ENCODE measurements around the gene BEGAIN. TPM values are rescaled to one million over a fixed set of nuclear protein-coding genes. Genes with fewer than 3 reads are reported as not detected.

Gene BEGAIN
- total and polyA plus RNA-seq, 2 donors (not counting 1 experiment from before 2014, with no cell fraction given): under 0.01 to 0.17 TPM

DNA sequence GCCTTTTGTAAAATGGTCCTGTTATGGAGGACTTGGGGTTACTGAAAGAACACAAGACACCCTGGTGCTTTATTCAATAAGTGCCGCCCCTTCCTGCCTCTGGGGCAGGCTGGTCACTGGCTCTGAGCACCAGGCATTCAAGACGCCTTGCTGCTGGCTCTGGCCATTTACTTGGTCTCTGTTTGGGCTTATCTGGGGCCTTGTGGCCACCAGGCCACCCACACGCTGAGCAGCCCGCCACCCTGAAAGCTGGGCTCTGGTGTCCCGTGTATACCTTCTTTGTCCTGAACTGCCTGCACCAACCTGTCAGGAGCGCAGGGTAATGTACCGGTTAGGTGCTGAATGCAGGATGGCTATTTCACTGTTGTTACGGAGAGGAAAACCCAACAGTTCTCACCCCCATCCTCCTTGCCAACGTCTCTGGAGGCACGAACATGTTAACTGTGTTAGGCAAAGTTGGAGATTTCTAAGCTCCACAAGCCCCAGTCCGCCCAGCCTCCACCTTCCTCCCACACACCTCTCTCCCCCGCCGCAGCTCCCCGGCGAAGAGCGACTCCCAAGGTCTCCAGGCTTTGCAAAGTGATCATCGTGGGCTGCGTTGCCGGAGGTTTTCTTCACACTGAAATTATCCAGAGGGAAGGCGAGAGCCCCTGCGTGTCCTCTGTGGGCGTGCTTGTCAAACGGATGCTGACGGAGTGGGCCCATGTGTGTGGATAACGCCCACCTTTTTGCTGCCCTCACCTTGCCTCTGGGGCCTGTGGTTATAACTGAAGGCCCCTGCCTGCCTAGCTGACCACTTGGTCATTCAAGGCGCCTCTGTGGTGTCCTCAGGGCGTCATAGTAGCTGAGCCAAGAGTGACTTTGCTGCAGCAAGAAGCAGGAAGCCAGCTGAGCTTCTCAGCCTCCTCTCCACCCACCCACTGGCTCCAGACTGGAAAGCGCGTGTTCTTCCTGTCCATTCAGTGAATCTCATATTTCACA is 18.8 kb upstream of the BEGAIN start:
- no peak for TF ChIP-seq EZH2 (IDR thresholded peaks at IDR 0.05; ENCODE audit: low read length, missing control alignments)
- TF ChIP-seq, protein P1, sequence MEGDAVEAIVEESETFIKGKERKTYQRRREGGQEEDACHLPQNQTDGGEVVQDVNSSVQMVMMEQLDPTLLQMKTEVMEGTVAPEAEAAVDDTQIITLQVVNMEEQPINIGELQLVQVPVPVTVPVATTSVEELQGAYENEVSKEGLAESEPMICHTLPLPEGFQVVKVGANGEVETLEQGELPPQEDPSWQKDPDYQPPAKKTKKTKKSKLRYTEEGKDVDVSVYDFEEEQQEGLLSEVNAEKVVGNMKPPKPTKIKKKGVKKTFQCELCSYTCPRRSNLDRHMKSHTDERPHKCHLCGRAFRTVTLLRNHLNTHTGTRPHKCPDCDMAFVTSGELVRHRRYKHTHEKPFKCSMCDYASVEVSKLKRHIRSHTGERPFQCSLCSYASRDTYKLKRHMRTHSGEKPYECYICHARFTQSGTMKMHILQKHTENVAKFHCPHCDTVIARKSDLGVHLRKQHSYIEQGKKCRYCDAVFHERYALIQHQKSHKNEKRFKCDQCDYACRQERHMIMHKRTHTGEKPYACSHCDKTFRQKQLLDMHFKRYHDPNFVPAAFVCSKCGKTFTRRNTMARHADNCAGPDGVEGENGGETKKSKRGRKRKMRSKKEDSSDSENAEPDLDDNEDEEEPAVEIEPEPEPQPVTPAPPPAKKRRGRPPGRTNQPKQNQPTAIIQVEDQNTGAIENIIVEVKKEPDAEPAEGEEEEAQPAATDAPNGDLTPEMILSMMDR (conservative IDR thresholded peaks at IDR 0.05 in 1 of 2, IDR thresholded peaks at IDR 0.05 in 1 of 2; ENCODE audit: low read depth in 1 of 2, low read length in 2 of 2): no peak
- Histone ChIP-seq H3K4me2 (ENCODE audit: extremely low read depth, insufficient read depth, low read length) (no peak overlapping the region), H3K36me3 (ENCODE audit: control insufficient read depth, insufficient read depth, low read length) (no peaks in the 10 kb centered on the region), H3K9me3 (ENCODE audit: control insufficient read depth, insufficient read depth, low read depth, low read length) (no peaks in the 10 kb centered on the region), H2AFZ (ENCODE audit: low read length) (no peak overlapping the region), H3K27ac (ENCODE audit: insufficient read depth, low read length) (no peak overlapping the region), H3K4me1 (ENCODE audit: control insufficient read depth, extremely low read depth, insufficient read depth, low read length) (no peaks in the 10 kb centered on the region), H3K27me3 (ENCODE audit: control insufficient read depth, insufficient read depth, low read length) (no peaks in the 10 kb centered on the region), H4K20me1 (ENCODE audit: control insufficient read depth, extremely low read depth, insufficient read depth, low read length) (no peaks in the 10 kb centered on the region), H3K79me2 (ENCODE audit: control insufficient read depth, insufficient read depth, low read length) (no peaks in the 10 kb centered on the region), H3K9ac (ENCODE audit: insufficient read depth, low read length) (no peak overlapping the region), H3K4me3 (replicated peaks in 1 of 4; ENCODE audit: control extremely low read depth in 1 of 4, insufficient read depth in 1 of 4, low read depth in 3 of 4, low read length in 4 of 4) (no peak overlapping the region)
- DNase-seq (ENCODE audit: low read depth in 2 of 2): peak in 1 of 2 donors; percentile 37

DNA sequence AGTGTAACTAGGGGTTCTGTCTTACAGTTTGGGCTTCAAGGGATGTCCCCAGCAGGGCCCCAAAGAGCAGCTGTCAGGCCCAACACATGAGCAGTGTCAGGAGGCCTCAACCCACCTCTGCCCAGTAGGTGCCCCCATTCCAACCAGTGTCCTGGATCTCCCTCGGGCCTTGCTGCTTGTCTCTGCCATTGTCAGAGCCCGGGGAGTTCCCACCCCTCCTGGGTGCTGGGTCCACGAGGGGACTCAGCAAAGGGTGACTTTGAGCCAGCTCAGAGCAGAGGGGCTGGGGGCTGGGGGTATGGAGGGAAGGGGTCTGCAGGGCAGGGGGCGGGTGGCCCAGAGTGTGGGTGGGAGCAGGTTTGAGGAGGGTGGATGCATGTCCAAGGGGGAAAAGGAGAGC is 18.0 kb upstream of the BEGAIN start:
- Histone ChIP-seq H3K4me3 (replicated peaks in 1 of 4; ENCODE audit: control extremely low read depth in 1 of 4, insufficient read depth in 1 of 4, low read depth in 3 of 4, low read length in 4 of 4) (no peak overlapping the region), H3K27me3 (ENCODE audit: control insufficient read depth, insufficient read depth, low read length) (no peaks in the 10 kb centered on the region), H3K9me3 (ENCODE audit: control insufficient read depth, insufficient read depth, low read depth, low read length) (no peaks in the 10 kb centered on the region), H3K4me2 (ENCODE audit: extremely low read depth, insufficient read depth, low read length) (no peak overlapping the region), H3K9ac (ENCODE audit: insufficient read depth, low read length) (no peak overlapping the region), H3K27ac (ENCODE audit: insufficient read depth, low read length) (no peak overlapping the region), H3K79me2 (ENCODE audit: control insufficient read depth, insufficient read depth, low read length) (no peaks in the 10 kb centered on the region), H2AFZ (ENCODE audit: low read length) (no peak overlapping the region), H3K4me1 (ENCODE audit: control insufficient read depth, extremely low read depth, insufficient read depth, low read length) (no peaks in the 10 kb centered on the region), H4K20me1 (ENCODE audit: control insufficient read depth, extremely low read depth, insufficient read depth, low read length) (no peaks in the 10 kb centered on the region), H3K36me3 (ENCODE audit: control insufficient read depth, insufficient read depth, low read length) (no peaks in the 10 kb centered on the region)
- DNase-seq (ENCODE audit: low read depth in 2 of 2): no peak
- TF ChIP-seq, protein P1 (conservative IDR thresholded peaks at IDR 0.05 in 1 of 2, IDR thresholded peaks at IDR 0.05 in 1 of 2; ENCODE audit: low read depth in 1 of 2, low read length in 2 of 2): no peak
- TF ChIP-seq EZH2 (IDR thresholded peaks at IDR 0.05; ENCODE audit: low read length, missing control alignments): no peak

DNA sequence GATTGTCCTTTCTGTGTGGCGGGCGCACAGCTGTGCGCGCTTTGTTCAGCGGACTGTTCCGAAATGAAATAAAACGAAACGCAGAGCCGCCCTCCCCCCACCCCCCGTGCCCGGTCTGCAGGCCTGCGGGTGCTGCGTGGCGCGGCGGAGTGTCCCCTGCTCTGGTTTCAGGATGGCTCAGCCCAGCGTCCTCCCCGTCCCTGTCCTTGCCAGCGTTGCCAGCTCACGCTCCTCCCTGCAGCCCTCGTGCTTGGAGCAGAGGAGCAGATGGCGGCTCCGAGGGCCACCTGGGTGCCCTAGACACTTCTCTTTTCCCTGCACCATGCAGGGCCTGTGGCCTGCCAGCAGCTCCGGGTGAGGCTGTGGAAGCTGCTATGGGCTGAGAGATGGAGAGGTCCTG is 17.5 kb upstream of the BEGAIN start:
- no peak overlapping the region for H3K27ac ChIP-seq (ENCODE audit: insufficient read depth, low read length)
- H2AFZ ChIP-seq (ENCODE audit: low read length): no peak overlapping the region

More for the DNA sequence above, 17.5 kb upstream of the BEGAIN start:
- Histone ChIP-seq H3K79me2 (ENCODE audit: control insufficient read depth, insufficient read depth, low read length) (no peaks in the 10 kb centered on the region), H3K27me3 (ENCODE audit: control insufficient read depth, insufficient read depth, low read length) (no peaks in the 10 kb centered on the region), H3K9ac (ENCODE audit: insufficient read depth, low read length) (no peak overlapping the region), H3K4me2 (ENCODE audit: extremely low read depth, insufficient read depth, low read length) (no peak overlapping the region), H3K4me3 (replicated peaks in 1 of 4; ENCODE audit: control extremely low read depth in 1 of 4, insufficient read depth in 1 of 4, low read depth in 3 of 4, low read length in 4 of 4) (no peak overlapping the region), H4K20me1 (ENCODE audit: control insufficient read depth, extremely low read depth, insufficient read depth, low read length) (no peaks in the 10 kb centered on the region), H3K4me1 (ENCODE audit: control insufficient read depth, extremely low read depth, insufficient read depth, low read length) (no peaks in the 10 kb centered on the region), H3K9me3 (ENCODE audit: control insufficient read depth, insufficient read depth, low read depth, low read length) (no peaks in the 10 kb centered on the region), H3K36me3 (ENCODE audit: control insufficient read depth, insufficient read depth, low read length) (no peaks in the 10 kb centered on the region)
- DNase-seq (ENCODE audit: low read depth in 2 of 2): no peak
- TF ChIP-seq, protein P1 (conservative IDR thresholded peaks at IDR 0.05 in 1 of 2, IDR thresholded peaks at IDR 0.05 in 1 of 2; ENCODE audit: low read depth in 1 of 2, low read length in 2 of 2): no peak
- no peak for TF ChIP-seq EZH2 (IDR thresholded peaks at IDR 0.05; ENCODE audit: low read length, missing control alignments)
